ENCODE data around the gene FTL.

DNA sequence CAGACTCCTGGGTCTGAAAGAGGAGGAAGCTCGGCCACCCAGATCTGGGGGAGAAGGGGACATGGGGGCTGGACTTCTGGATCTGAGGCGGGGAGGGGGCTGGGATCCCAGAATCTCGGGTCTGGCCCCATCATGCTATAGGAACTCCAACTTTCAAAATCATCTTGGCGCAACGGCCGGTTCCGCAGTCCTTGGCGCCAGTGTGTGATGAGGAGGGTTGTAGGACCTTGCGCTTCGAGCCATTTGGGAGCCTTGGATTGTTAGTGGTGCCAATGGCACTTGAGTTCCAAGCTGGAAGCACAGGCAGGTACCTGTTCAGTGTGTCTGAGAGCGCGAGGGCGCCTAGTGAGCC, 28.9 kb downstream of the FTL start:
- TF ChIP-seq, protein P1, sequence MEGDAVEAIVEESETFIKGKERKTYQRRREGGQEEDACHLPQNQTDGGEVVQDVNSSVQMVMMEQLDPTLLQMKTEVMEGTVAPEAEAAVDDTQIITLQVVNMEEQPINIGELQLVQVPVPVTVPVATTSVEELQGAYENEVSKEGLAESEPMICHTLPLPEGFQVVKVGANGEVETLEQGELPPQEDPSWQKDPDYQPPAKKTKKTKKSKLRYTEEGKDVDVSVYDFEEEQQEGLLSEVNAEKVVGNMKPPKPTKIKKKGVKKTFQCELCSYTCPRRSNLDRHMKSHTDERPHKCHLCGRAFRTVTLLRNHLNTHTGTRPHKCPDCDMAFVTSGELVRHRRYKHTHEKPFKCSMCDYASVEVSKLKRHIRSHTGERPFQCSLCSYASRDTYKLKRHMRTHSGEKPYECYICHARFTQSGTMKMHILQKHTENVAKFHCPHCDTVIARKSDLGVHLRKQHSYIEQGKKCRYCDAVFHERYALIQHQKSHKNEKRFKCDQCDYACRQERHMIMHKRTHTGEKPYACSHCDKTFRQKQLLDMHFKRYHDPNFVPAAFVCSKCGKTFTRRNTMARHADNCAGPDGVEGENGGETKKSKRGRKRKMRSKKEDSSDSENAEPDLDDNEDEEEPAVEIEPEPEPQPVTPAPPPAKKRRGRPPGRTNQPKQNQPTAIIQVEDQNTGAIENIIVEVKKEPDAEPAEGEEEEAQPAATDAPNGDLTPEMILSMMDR (IDR thresholded peaks at IDR 0.05; ENCODE audit: low read depth, low read length, missing input control): no peak
- TF ChIP-seq, protein P2, sequence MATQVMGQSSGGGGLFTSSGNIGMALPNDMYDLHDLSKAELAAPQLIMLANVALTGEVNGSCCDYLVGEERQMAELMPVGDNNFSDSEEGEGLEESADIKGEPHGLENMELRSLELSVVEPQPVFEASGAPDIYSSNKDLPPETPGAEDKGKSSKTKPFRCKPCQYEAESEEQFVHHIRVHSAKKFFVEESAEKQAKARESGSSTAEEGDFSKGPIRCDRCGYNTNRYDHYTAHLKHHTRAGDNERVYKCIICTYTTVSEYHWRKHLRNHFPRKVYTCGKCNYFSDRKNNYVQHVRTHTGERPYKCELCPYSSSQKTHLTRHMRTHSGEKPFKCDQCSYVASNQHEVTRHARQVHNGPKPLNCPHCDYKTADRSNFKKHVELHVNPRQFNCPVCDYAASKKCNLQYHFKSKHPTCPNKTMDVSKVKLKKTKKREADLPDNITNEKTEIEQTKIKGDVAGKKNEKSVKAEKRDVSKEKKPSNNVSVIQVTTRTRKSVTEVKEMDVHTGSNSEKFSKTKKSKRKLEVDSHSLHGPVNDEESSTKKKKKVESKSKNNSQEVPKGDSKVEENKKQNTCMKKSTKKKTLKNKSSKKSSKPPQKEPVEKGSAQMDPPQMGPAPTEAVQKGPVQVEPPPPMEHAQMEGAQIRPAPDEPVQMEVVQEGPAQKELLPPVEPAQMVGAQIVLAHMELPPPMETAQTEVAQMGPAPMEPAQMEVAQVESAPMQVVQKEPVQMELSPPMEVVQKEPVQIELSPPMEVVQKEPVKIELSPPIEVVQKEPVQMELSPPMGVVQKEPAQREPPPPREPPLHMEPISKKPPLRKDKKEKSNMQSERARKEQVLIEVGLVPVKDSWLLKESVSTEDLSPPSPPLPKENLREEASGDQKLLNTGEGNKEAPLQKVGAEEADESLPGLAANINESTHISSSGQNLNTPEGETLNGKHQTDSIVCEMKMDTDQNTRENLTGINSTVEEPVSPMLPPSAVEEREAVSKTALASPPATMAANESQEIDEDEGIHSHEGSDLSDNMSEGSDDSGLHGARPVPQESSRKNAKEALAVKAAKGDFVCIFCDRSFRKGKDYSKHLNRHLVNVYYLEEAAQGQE (IDR thresholded peaks at IDR 0.05): no peak
